Thyroid gland (tissue), 4 donors: ENCODE data around the gene ZNF284.

Experiments used
- CTCF ChIP-seq, 6 experiments: fragments of 200-600 bp in 3 of 6; fragments of 450-650 bp in 3 of 6; sonication (generic) in 3 of 6; IDR thresholded peaks; one replicate each; pipeline ENCODE4 v1.5.1; 2016 to 2019; ENCODE audit warnings: antibody characterized with exemption in 6 of 6, mild to moderate bottlenecking in 2 of 6, inconsistent platforms in 1 of 6, moderate library complexity in 1 of 6
- POLR2A ChIP-seq, 2 donors: fragments of 450-650 bp; IDR thresholded peaks; one replicate each; pipeline ENCODE4 v1.6.1; 2017; ENCODE audit warnings: antibody characterized with exemption in 2 of 2, mild to moderate bottlenecking in 2 of 2, moderate library complexity in 1 of 2

- peak in 1 of 6 experiments; percentile 23 for TF ChIP-seq CTCF (IDR thresholded peaks at IDR 0.05)
- peak in 1 of 2 donors; percentile 45 for TF ChIP-seq POLR2A (IDR thresholded peaks at IDR 0.05)
Measured at GRCh38 chr19:44113138-44113783, 41.3 kb downstream of the ZNF284 start, which contains the start of gene ZNF225.
